Mesenchymal stem cell (in vitro differentiated cells and primary cell): ENCODE results near the gene TMEM117.

ENCODE experiments used
- DNase-seq: peaks from one replicate; pipeline ENCODE4 v3.0.0-alpha.2; 2013
- H2AFZ ChIP-seq: one replicate; pipeline ENCODE4 v1.6.1; 2013; ENCODE audit warnings: low read depth, mild to moderate bottlenecking, control low read depth, inconsistent platforms, low read length, moderate library complexity
- H2AK5ac ChIP-seq: 2 replicates; pipeline ENCODE4 v1.6.1; 2013; ENCODE audit warnings: low read length, moderate library complexity, mild to moderate bottlenecking, inconsistent platforms; ENCODE audit not compliant: severe bottlenecking
- H2BK120ac ChIP-seq: one replicate; pipeline ENCODE4 v1.6.1; 2013; ENCODE audit warnings: low read depth, mild to moderate bottlenecking, inconsistent platforms, low read length, moderate library complexity
- H2BK12ac ChIP-seq, 2 experiments: one replicate each; pipeline ENCODE4 v1.6.1; 2013; ENCODE audit warnings: inconsistent platforms in 2 of 2, low read length in 2 of 2, mild to moderate bottlenecking in 2 of 2, moderate library complexity in 2 of 2, control low read depth in 1 of 2
- H2BK15ac ChIP-seq: one replicate; pipeline ENCODE4 v1.6.1; 2013; ENCODE audit warnings: mild to moderate bottlenecking, low read depth, inconsistent platforms; ENCODE audit not compliant: poor library complexity, severe bottlenecking
- H2BK5ac ChIP-seq: 2 replicates; pipeline ENCODE4 v1.6.1; 2013; ENCODE audit warnings: low read depth, mild to moderate bottlenecking, low read length, control low read depth, inconsistent platforms; ENCODE audit not compliant: poor library complexity, severe bottlenecking
- H3K14ac ChIP-seq, 2 experiments: one replicate each; pipeline ENCODE4 v1.6.1; 2013; ENCODE audit warnings: inconsistent platforms in 2 of 2, low read length in 2 of 2, control low read depth in 1 of 2, mild to moderate bottlenecking in 1 of 2, moderate library complexity in 1 of 2
- H3K18ac ChIP-seq, 2 experiments: one replicate each; pipeline ENCODE4 v1.6.1; 2013; ENCODE audit warnings: inconsistent platforms in 2 of 2, low read length in 2 of 2, control low read depth in 1 of 2, low read depth in 1 of 2, mild to moderate bottlenecking in 1 of 2
- H3K23ac ChIP-seq, 2 experiments: one replicate each; pipeline ENCODE4 v1.6.1; 2013; ENCODE audit warnings: inconsistent platforms in 2 of 2, low read length in 2 of 2, mild to moderate bottlenecking in 2 of 2, moderate library complexity in 2 of 2, control low read depth in 1 of 2
- H3K27ac ChIP-seq: 2 replicates; pipeline ENCODE4 v1.5.1; 2013; ENCODE audit warnings: mild to moderate bottlenecking, moderate library complexity, low read length, control low read depth, inconsistent platforms; ENCODE audit not compliant: poor library complexity, severe bottlenecking
- H3K27me3 ChIP-seq, 2 experiments: 2 replicates each; pipeline versions ENCODE4 v1.6.1 to v1.7.0; 2013; ENCODE audit warnings: low read length in 2 of 2, mild to moderate bottlenecking in 2 of 2, moderate library complexity in 2 of 2, control low read depth in 1 of 2, inconsistent platforms in 1 of 2; ENCODE audit not compliant: control insufficient read depth in 1 of 2, insufficient read depth in 1 of 2
- H3K36me3 ChIP-seq, 2 experiments: 2 replicates each; pipeline versions ENCODE4 v1.6.1 to v1.7.0; 2013; ENCODE audit warnings: low read length in 2 of 2, control low read depth in 1 of 2, inconsistent platforms in 1 of 2, low read depth in 1 of 2, mild to moderate bottlenecking in 1 of 2; ENCODE audit not compliant: insufficient read depth in 2 of 2, control insufficient read depth in 1 of 2
- H3K4ac ChIP-seq, 2 experiments: one replicate each; pipeline ENCODE4 v1.6.1; 2013; ENCODE audit warnings: inconsistent platforms in 2 of 2, low read length in 2 of 2, mild to moderate bottlenecking in 2 of 2, moderate library complexity in 2 of 2, control low read depth in 1 of 2, low read depth in 1 of 2
- H3K4me1 ChIP-seq: 2 replicates; pipeline ENCODE4 v1.6.1; 2013; ENCODE audit warnings: low read depth, low read length, control low read depth; ENCODE audit not compliant: control insufficient read depth, insufficient read depth
- H3K4me2 ChIP-seq: 2 replicates; pipeline ENCODE4 v1.6.1; 2013; ENCODE audit warnings: low read length, mild to moderate bottlenecking, inconsistent platforms; ENCODE audit not compliant: poor library complexity, severe bottlenecking
- H3K4me3 ChIP-seq, 2 experiments: 2 replicates each; pipeline versions ENCODE4 v1.5.1 to v1.7.0; 2013; ENCODE audit warnings: low read length in 2 of 2, mild to moderate bottlenecking in 2 of 2, control low read depth in 1 of 2, low read depth in 1 of 2; ENCODE audit not compliant: insufficient read depth in 1 of 2
- H3K79me1 ChIP-seq: replicated peaks from 2 replicates; pipeline ENCODE4 v1.6.1; 2013; ENCODE audit warnings: mild to moderate bottlenecking, control low read depth, low read length, inconsistent platforms; ENCODE audit not compliant: poor library complexity, severe bottlenecking
- H3K9ac ChIP-seq: 2 replicates; pipeline ENCODE4 v1.7.0; 2013; ENCODE audit warnings: mild to moderate bottlenecking, low read length, moderate library complexity
- H3K9me3 ChIP-seq: 2 replicates; pipeline ENCODE4 v1.7.0; 2013; ENCODE audit warnings: mild to moderate bottlenecking, low read length; ENCODE audit not compliant: control insufficient read depth
- H4K8ac ChIP-seq: one replicate; pipeline ENCODE4 v1.6.1; 2013; ENCODE audit warnings: inconsistent platforms, mild to moderate bottlenecking, low read length, moderate library complexity
- H4K91ac ChIP-seq: one replicate; pipeline ENCODE4 v1.6.1; 2013; ENCODE audit warnings: mild to moderate bottlenecking, low read length, inconsistent platforms
- WGBS: methylation state at CpG from one replicate; pipeline ENCODE4 v1.1.7; 2013; ENCODE audit warnings: mixed read lengths; 5-methylcytosine and 5-hydroxymethylcytosine counted together

TMEM117 gene

DNA sequence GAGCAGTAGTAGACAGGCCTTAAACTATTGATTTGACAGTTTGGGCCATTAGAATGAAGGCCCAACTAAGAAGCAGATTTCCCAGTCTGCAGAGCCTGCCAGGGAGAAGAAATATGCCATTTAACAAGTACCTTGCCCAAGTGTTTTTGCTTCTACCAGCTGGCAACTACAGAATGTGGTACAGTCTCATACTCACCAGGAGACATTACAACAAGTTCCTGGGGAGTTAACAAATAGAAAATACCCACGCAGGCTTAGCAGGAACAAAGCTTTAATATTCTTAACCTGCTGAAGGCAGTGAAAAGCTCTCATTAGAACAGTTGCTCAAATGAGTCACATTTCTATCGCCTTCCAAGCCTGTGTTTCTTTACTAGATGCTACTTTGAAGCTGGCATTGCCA, 241.0 kb downstream of the TMEM117 start:
- H3K18ac ChIP-seq, result no peak overlapping the region
- no peak overlapping the region for H3K23ac ChIP-seq
- no peaks in the 10 kb centered on the region for H3K9me3 ChIP-seq
- H3K9ac ChIP-seq, result no peak overlapping the region
- H2AFZ ChIP-seq, result no peak overlapping the region
- no peak overlapping the region for H2BK5ac ChIP-seq
- H4K91ac ChIP-seq, result no peak overlapping the region
- no peak overlapping the region for H3K14ac ChIP-seq
- H3K4me2 ChIP-seq, result no peak overlapping the region
- H2BK15ac ChIP-seq, result no peak overlapping the region
- no peak overlapping the region for H2BK120ac ChIP-seq
- H3K79me1 ChIP-seq, result no peaks in the 10 kb centered on the region
- WGBS, result 80% methylated on average over 2 of the region's 2 CpGs
- no peak overlapping the region for H4K8ac ChIP-seq
- no peak overlapping the region for H3K4ac ChIP-seq
- no peaks in the 10 kb centered on the region for H3K4me1 ChIP-seq
- H3K27me3 ChIP-seq, result no peaks in the 10 kb centered on the region
- no peak for DNase-seq
- H2BK12ac ChIP-seq, result no peak overlapping the region
- H3K36me3 ChIP-seq, result no peaks in the 10 kb centered on the region
- no peak overlapping the region for H3K27ac ChIP-seq
- H3K4me3 ChIP-seq, result no peak overlapping the region
- no peak overlapping the region for H2AK5ac ChIP-seq

DNA sequence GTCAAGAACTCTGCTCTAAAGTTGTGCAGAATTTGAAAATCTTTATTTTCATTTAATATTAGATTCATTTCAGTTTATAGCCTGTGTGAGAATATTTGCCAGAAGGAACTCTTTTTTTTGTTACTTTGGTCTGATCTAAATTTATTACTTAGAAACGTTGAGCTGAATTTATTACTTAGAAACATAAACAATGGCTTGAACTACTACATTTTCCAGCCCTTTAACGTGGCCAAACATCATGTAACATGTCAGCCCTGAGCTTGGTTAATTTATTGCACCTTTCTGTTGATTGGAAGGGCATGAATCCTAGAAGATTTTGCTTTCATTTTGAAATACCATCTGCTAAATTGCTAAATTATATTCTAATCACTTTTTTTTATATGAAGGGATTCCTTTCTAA, 241.4 kb downstream of the TMEM117 start:
- H2BK5ac ChIP-seq, result no peak overlapping the region
- no peak overlapping the region for H2AK5ac ChIP-seq
- no peaks in the 10 kb centered on the region for H3K4me1 ChIP-seq
- DNase-seq, result no peak
- no peaks in the 10 kb centered on the region for H3K9me3 ChIP-seq
- no peak overlapping the region for H3K4me3 ChIP-seq
- H4K91ac ChIP-seq, result no peak overlapping the region
- H3K18ac ChIP-seq, result no peak overlapping the region
- no peaks in the 10 kb centered on the region for H3K27me3 ChIP-seq
- no peak overlapping the region for H2AFZ ChIP-seq
- H2BK12ac ChIP-seq, result no peak overlapping the region
- no peak overlapping the region for H3K9ac ChIP-seq
- H3K4me2 ChIP-seq, result no peak overlapping the region
- WGBS, result no CpG with 5 or more reads among the region's 2 CpGs
- H3K27ac ChIP-seq, result no peak overlapping the region
- H3K23ac ChIP-seq, result no peak overlapping the region
- no peak overlapping the region for H4K8ac ChIP-seq
- no peak overlapping the region for H2BK15ac ChIP-seq
- no peaks in the 10 kb centered on the region for H3K79me1 ChIP-seq
- H3K4ac ChIP-seq, result no peak overlapping the region
- no peaks in the 10 kb centered on the region for H3K36me3 ChIP-seq
- no peak overlapping the region for H3K14ac ChIP-seq
- H2BK120ac ChIP-seq, result no peak overlapping the region

DNA sequence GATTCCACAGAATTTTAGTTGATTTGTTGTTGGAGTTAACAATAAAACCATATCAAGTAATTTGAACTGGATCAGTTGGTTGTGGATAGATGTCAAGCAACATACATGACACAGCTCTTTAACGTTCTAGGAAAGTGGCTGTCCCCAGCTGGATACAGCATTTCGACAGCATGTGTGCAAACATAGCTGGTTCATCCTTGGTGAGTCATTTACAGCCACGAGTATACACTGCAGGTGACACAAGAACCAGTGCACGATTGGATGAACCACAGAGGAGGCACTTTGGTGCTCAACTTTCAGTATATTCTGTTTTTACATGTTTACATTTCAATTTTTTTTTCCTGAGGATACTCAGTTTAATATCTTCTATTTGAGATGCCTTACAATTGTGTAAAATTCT, 242.4 kb downstream of the TMEM117 start:
- Histone ChIP-seq H2BK5ac (no peak overlapping the region), H3K23ac (no peak overlapping the region), H3K79me1 (no peaks in the 10 kb centered on the region), H3K14ac (no peak overlapping the region), H3K4me3 (no peak overlapping the region), H2BK15ac (no peak overlapping the region), H3K27ac (no peak overlapping the region), H3K4ac (no peak overlapping the region), H3K9me3 (no peaks in the 10 kb centered on the region), H3K36me3 (no peaks in the 10 kb centered on the region), H2BK120ac (no peak overlapping the region), H4K91ac (no peak overlapping the region), H2BK12ac (no peak overlapping the region), H4K8ac (no peak overlapping the region), H3K4me2 (peak overlapping the region; percentile 29), H3K4me1 (no peaks in the 10 kb centered on the region), H2AFZ (no peak overlapping the region), H3K18ac (no peak overlapping the region), H2AK5ac (no peak overlapping the region), H3K27me3 (no peaks in the 10 kb centered on the region), H3K9ac (no peak overlapping the region)
- no peak for DNase-seq
- 71% methylated on average over 4 of the region's 4 CpGs for WGBS

DNA sequence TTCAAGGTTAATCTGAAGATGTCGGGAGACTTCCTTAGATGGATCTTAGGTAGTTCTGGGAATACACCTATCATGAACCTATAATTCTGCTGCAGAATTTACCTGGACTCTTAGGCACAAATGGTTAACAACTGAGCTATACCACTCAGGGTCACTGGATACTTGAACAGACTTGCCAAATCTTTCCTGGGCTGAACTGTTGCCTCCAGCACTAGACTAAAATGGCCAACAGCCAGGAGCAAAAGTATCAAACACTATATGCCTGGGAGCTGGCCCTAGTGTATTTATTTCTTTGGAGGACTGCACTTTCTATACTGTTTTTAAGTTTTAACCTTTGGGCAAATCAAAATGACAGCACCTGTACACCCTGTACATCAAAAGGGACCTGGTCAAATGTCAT, 252.8 kb downstream of the TMEM117 start:
- Histone ChIP-seq H3K27ac (no peak overlapping the region), H3K18ac (no peak overlapping the region), H3K23ac (no peak overlapping the region), H3K4me1 (no peaks in the 10 kb centered on the region), H3K9me3 (no peaks in the 10 kb centered on the region), H2BK15ac (no peak overlapping the region), H3K9ac (no peak overlapping the region), H3K4me2 (no peak overlapping the region), H2BK120ac (no peak overlapping the region), H3K14ac (no peak overlapping the region), H2AK5ac (no peak overlapping the region), H2BK12ac (no peak overlapping the region), H3K79me1 (no peaks in the 10 kb centered on the region), H3K4ac (no peak overlapping the region), H4K91ac (no peak overlapping the region), H3K36me3 (no peaks in the 10 kb centered on the region), H2AFZ (no peak overlapping the region), H4K8ac (no peak overlapping the region), H3K27me3 (no peaks in the 10 kb centered on the region), H2BK5ac (no peak overlapping the region), H3K4me3 (no peak overlapping the region)
- WGBS, result 92% methylated on average over 1 of the region's 1 CpG
- DNase-seq, result no peak
